H1 (cell line): ENCODE data around the gene BRIP1. TPM values are rescaled to one million over a fixed set of nuclear protein-coding genes. Genes with fewer than 3 reads are reported as not detected.

ENCODE experiments used
- BCL11A ChIP-seq, 2 experiments: IDR thresholded peaks; one replicate each; pipeline ENCODE4 v1.6.1; 2011; ENCODE audit warnings: low read depth in 2 of 2, low read length in 2 of 2, mild to moderate bottlenecking in 2 of 2
- CHD1 ChIP-seq: IDR thresholded peaks from 2 replicates; pipeline ENCODE4 v1.6.1; 2012; ENCODE audit warnings: low read depth, low read length, improper control_type of control experiment
- HDAC6 ChIP-seq: IDR thresholded peaks from one replicate; pipeline ENCODE4 v1.7.1; 2012; ENCODE audit warnings: low read depth, mild to moderate bottlenecking, inconsistent platforms, low read length, moderate library complexity
- RAD21 ChIP-seq, 2 experiments: IDR thresholded peaks in 1 of 2; conservative IDR thresholded peaks in 1 of 2; 2 replicates each; pipeline ENCODE4 v1.6.1; 2011; ENCODE audit warnings: low read depth in 2 of 2, low read length in 2 of 2, improper control_type of control experiment in 1 of 2, inconsistent platforms in 1 of 2, mild to moderate bottlenecking in 1 of 2, moderate library complexity in 1 of 2
- SIRT6 ChIP-seq: IDR thresholded peaks from one replicate; pipeline ENCODE4 v1.7.1; 2012; ENCODE audit warnings: low read length, inconsistent platforms
- TEAD4 ChIP-seq: IDR thresholded peaks from 2 replicates; pipeline ENCODE4 v1.6.1; 2012; ENCODE audit warnings: low read depth, low read length, inconsistent platforms, mixed read lengths
- polyA plus RNA-seq, 7 experiments: library from polyadenylated mRNA; depleted of rRNA in 3 of 7; stranded (reverse) in 5 of 7; unstranded in 2 of 7; fragments of >200 nt in 5 of 7; fragments of 200-250 nt in 2 of 7; gene quantifications; 1 replicate in 5 of 7; 2 replicates in 1 of 7; 4 replicates in 1 of 7; pipeline versions ENCODE4 v1.2.1 to v1.2.3, GENCODE V29; 2011 to 2013; ENCODE audit warnings: missing spikeins in 2 of 7, mixed read lengths in 2 of 7
- total RNA-seq: library from RNA; stranded (reverse); fragmentation: NEBNext Ultra II Directional; extraction: Animal tissue kit (Norgen Biotek cat#: 25700); gene quantifications from 2 replicates; pipeline ENCODE4 v1.2.1, GENCODE V29; 2021
- TF ChIP-seq, protein P1 (sequence below): IDR thresholded peaks from 2 replicates; pipeline ENCODE4 v1.6.1; 2012; ENCODE audit warnings: low read length, inconsistent platforms

Gene BRIP1
- total and polyA plus RNA-seq, 2 of the 8 experiments (the other 6 are each of a cell fraction or from before 2014, with no cell fraction given) = 5.8 to 19.2 TPM

GRCh38 chr17:61746248-61746985 is 116.9 kb downstream of the BRIP1 start (continued):
- no peak for TF ChIP-seq BCL11A (IDR thresholded peaks at IDR 0.05; ENCODE audit: low read depth in 2 of 2, low read length in 2 of 2)
- no peak for TF ChIP-seq HDAC6
- TF ChIP-seq, protein P1, sequence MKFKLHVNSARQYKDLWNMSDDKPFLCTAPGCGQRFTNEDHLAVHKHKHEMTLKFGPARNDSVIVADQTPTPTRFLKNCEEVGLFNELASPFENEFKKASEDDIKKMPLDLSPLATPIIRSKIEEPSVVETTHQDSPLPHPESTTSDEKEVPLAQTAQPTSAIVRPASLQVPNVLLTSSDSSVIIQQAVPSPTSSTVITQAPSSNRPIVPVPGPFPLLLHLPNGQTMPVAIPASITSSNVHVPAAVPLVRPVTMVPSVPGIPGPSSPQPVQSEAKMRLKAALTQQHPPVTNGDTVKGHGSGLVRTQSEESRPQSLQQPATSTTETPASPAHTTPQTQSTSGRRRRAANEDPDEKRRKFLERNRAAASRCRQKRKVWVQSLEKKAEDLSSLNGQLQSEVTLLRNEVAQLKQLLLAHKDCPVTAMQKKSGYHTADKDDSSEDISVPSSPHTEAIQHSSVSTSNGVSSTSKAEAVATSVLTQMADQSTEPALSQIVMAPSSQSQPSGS = no peak
- no peak for TF ChIP-seq CHD1
- no peak for TF ChIP-seq TEAD4
- no peak for TF ChIP-seq RAD21 (IDR thresholded peaks at IDR 0.05 in 1 of 2, conservative IDR thresholded peaks at IDR 0.05 in 1 of 2; ENCODE audit: low read depth in 2 of 2, low read length in 2 of 2)
- TF ChIP-seq SIRT6 = no peak
